NCI-H2227 (cell line): ENCODE results near the gene DEPDC5.

ENCODE experiments used
- DNase-seq: peaks from one replicate; lab custom pipeline; 2025; ENCODE audit not compliant: unreplicated experiment; lab: John Stamatoyannopoulos, UW

DEPDC5 gene

GRCh38 chr22:31944700-31945442 lies 191.1 kb downstream of the DEPDC5 start:
- DNase-seq = peak; percentile 59

GRCh38 chr22:31945443-31945855 lies 191.6 kb downstream of the DEPDC5 start:
- DNase-seq = no peak

- DNase-seq = peak; percentile 3
Measured at GRCh38 chr22:31945971-31946680, 192.3 kb downstream of the DEPDC5 start.

GRCh38 chr22:31947296-31947695 lies 193.5 kb downstream of the DEPDC5 start:
- DNase-seq = peak; percentile 34

GRCh38 chr22:31948002-31948401 lies 194.2 kb downstream of the DEPDC5 start:
- no peak for DNase-seq

- no peak for DNase-seq
Measured at GRCh38 chr22:31950226-31950625, 196.4 kb downstream of the DEPDC5 start.

GRCh38 chr22:31951194-31952093 lies 197.6 kb downstream of the DEPDC5 start:
- DNase-seq = no peak

GRCh38 chr22:31952094-31952401 lies 198.2 kb downstream of the DEPDC5 start:
- DNase-seq = no peak

GRCh38 chr22:31952472-31952871 lies 198.7 kb downstream of the DEPDC5 start:
- no peak for DNase-seq

GRCh38 chr22:31953261-31953660 lies 199.4 kb downstream of the DEPDC5 start:
- no peak for DNase-seq

- no peak for DNase-seq
Measured at GRCh38 chr22:31954535-31955523, 201.0 kb downstream of the DEPDC5 start.

GRCh38 chr22:31956360-31956759 lies 202.5 kb downstream of the DEPDC5 start:
- DNase-seq = no peak
